Measurements from ENCODE around the gene PGAP1. TPM values are rescaled to one million over a fixed set of nuclear protein-coding genes. Genes with fewer than 3 reads are reported as not detected.

Gene PGAP1
- total and polyA plus RNA-seq, 2 of the 8 experiments (the other 6 are each of a cell fraction or from before 2014, with no cell fraction given), result 8.3 to 24.1 TPM

DNA sequence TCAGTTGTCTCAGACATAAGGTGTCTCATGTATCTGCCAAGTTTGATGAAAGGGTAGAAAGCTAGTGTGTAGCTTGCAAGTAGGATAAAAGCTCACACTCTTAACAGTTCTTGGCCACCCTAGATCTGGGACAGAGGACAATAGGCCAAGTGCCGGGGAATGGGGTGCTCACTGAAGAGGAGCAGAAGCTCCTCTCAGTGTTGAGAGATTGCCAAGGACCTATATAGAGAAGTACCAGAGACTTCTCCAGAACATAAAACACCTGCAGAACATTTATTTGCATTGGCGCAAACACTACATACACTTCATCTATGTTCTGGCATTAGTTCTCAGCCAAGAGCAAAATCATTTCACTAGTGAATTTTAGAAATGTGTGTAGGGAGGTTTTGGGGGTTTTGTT lies 124.1 kb downstream of the PGAP1 start:
- no peak overlapping the region for H2BK5ac ChIP-seq (ENCODE audit: low read depth, low read length)
- H3K27me3 ChIP-seq (replicated peaks in 1 of 4; ENCODE audit: control insufficient read depth in 3 of 4, extremely low read depth in 1 of 4, insufficient read depth in 3 of 4, low read length in 3 of 4), result peaks cover 0 to 2% (median 0%) of the 10 kb centered on the region in 4 experiments; a peak in 1 of 7 replicates
- DNase-seq (ENCODE audit: low read depth in 1 of 2, low spot score in 2 of 2), result no peak
- no peak overlapping the region for H3K9ac ChIP-seq (replicated peaks in 1 of 4; ENCODE audit: extremely low read depth in 1 of 4, low read depth in 3 of 4, low read length in 3 of 4)
- ChIA-PET POLR2A (ENCODE audit: partially characterized antibody) (interaction anchor here (0.8 to 1.4 kb wide), 2 partner anchors 9 to 125 kb away, joined by 3 read pairs; no protein-coding TSS in a partner anchor), CTCF (ENCODE audit: partially characterized antibody) (no interaction called here)
- no peak for FAIRE-seq
- H2BK15ac ChIP-seq (ENCODE audit: low read length), result no peak overlapping the region
- no peak overlapping the region for H2BK120ac ChIP-seq (replicated peaks; ENCODE audit: low read depth, low read length)
- no peak overlapping the region for H3K4ac ChIP-seq (replicated peaks; ENCODE audit: insufficient read length, low read depth, low read length)
- H3K4me1 ChIP-seq (replicated peaks in 1 of 4; ENCODE audit: control insufficient read depth in 3 of 4, insufficient read depth in 4 of 4, low read length in 3 of 4), result no peaks in the 10 kb centered on the region
- no peak overlapping the region for H4K91ac ChIP-seq (replicated peaks; ENCODE audit: insufficient read length, low read length)
- H3K14ac ChIP-seq (ENCODE audit: insufficient read length), result no peak overlapping the region
- no peak overlapping the region for H3K27ac ChIP-seq (ENCODE audit: low read depth, low read length)
- no peak overlapping the region for H3K56ac ChIP-seq (replicated peaks; ENCODE audit: insufficient read length, low read depth, low read length)
- H3K4me3 ChIP-seq (ENCODE audit: extremely low read depth in 1 of 4, insufficient read depth in 2 of 4, low read depth in 3 of 4, low read length in 4 of 4), result no peak overlapping the region
- H4K20me1 ChIP-seq (replicated peaks in 1 of 2; ENCODE audit: control insufficient read depth in 1 of 2, insufficient read depth in 2 of 2, low read length in 2 of 2), result no peaks in the 10 kb centered on the region
- H3K9me3 ChIP-seq (ENCODE audit: insufficient read depth in 2 of 2, low read depth in 1 of 2, low read length in 1 of 2), result no peaks in the 10 kb centered on the region
- TF ChIP-seq BACH1 (IDR thresholded peaks at IDR 0.05; ENCODE audit: low read length), result no peak
- H2BK12ac ChIP-seq (ENCODE audit: low read depth, low read length), result no peak overlapping the region
- H3K23ac ChIP-seq (ENCODE audit: insufficient read length), result no peak overlapping the region
- H4K5ac ChIP-seq (ENCODE audit: insufficient read length, low read depth, low read length), result no peak overlapping the region
- H3K79me2 ChIP-seq (ENCODE audit: control insufficient read depth in 1 of 2, insufficient read depth in 2 of 2, low read length in 2 of 2), result peaks cover 0 to 5% of the 10 kb centered on the region in 2 experiments; a peak in 2 of 4 replicates
- H3K4me2 ChIP-seq (ENCODE audit: insufficient read depth in 1 of 2, low read depth in 2 of 2, low read length in 2 of 2), result no peak overlapping the region
- H3K18ac ChIP-seq (ENCODE audit: extremely low read depth, low read length), result no peak overlapping the region
- H3K36me3 ChIP-seq (ENCODE audit: control insufficient read depth in 2 of 4, insufficient read depth in 4 of 4, low read length in 3 of 4), result peaks cover 0 to 3% (median 0%) of the 10 kb centered on the region in 4 experiments; a peak in 1 of 8 replicates
- no peak overlapping the region for H2AFZ ChIP-seq (ENCODE audit: low read length)
- H3K79me1 ChIP-seq (ENCODE audit: low read depth, low read length), result no peaks in the 10 kb centered on the region
- peaks cover 4% of the 10 kb centered on the region; the same call in 1 of the 2 replicates for H3K23me2 ChIP-seq (ENCODE audit: low read depth, low read length)
- H4K8ac ChIP-seq (ENCODE audit: extremely low read depth, insufficient read depth, low read length), result no peak overlapping the region
- H2BK20ac ChIP-seq (ENCODE audit: low read length), result no peak overlapping the region
- 95% methylated on average over 2 of the region's 2 CpGs; no CpG with 5 or more reads in 1 of the 2 experiments for WGBS, 2 experiments (ENCODE audit: extremely low coverage in 1 of 2, insufficient coverage in 1 of 2, insufficient read length in 1 of 2, insufficient replicate concordance in 2 of 2, low coverage in 1 of 2, low lambda C conversion rate in 2 of 2, missing lambda C conversion rate in 1 of 2)
- H2AK5ac ChIP-seq (ENCODE audit: low read depth, low read length), result no peak overlapping the region

All from H1 (cell line).